Mesenchymal stem cell (in vitro differentiated cells and primary cell): ENCODE measurements around the gene TLK2.
A peak's percentile ranks its signal among the peaks of the same experiment; 100 is the strongest.
"Not testable (repeated sequence)": the region's sequence is repeated elsewhere in the genome, so short reads cannot be mapped to it uniquely, and the experiment has no call there.

ENCODE experiments used
- DNase-seq: peaks from one replicate; pipeline ENCODE4 v3.0.0-alpha.2; 2013
- H2AFZ ChIP-seq: one replicate; pipeline ENCODE4 v1.6.1; 2013; ENCODE audit warnings: low read depth, mild to moderate bottlenecking, control low read depth, inconsistent platforms, low read length, moderate library complexity
- H2AK5ac ChIP-seq: 2 replicates; pipeline ENCODE4 v1.6.1; 2013; ENCODE audit warnings: low read length, moderate library complexity, mild to moderate bottlenecking, inconsistent platforms; ENCODE audit not compliant: severe bottlenecking
- H2BK120ac ChIP-seq: one replicate; pipeline ENCODE4 v1.6.1; 2013; ENCODE audit warnings: low read depth, mild to moderate bottlenecking, inconsistent platforms, low read length, moderate library complexity
- H2BK12ac ChIP-seq, 2 experiments: one replicate each; pipeline ENCODE4 v1.6.1; 2013; ENCODE audit warnings: inconsistent platforms in 2 of 2, low read length in 2 of 2, mild to moderate bottlenecking in 2 of 2, moderate library complexity in 2 of 2, control low read depth in 1 of 2
- H2BK15ac ChIP-seq: one replicate; pipeline ENCODE4 v1.6.1; 2013; ENCODE audit warnings: mild to moderate bottlenecking, low read depth, inconsistent platforms; ENCODE audit not compliant: poor library complexity, severe bottlenecking
- H2BK5ac ChIP-seq: 2 replicates; pipeline ENCODE4 v1.6.1; 2013; ENCODE audit warnings: low read depth, mild to moderate bottlenecking, low read length, control low read depth, inconsistent platforms; ENCODE audit not compliant: poor library complexity, severe bottlenecking
- H3K14ac ChIP-seq, 2 experiments: one replicate each; pipeline ENCODE4 v1.6.1; 2013; ENCODE audit warnings: inconsistent platforms in 2 of 2, low read length in 2 of 2, control low read depth in 1 of 2, mild to moderate bottlenecking in 1 of 2, moderate library complexity in 1 of 2
- H3K18ac ChIP-seq, 2 experiments: one replicate each; pipeline ENCODE4 v1.6.1; 2013; ENCODE audit warnings: inconsistent platforms in 2 of 2, low read length in 2 of 2, control low read depth in 1 of 2, low read depth in 1 of 2, mild to moderate bottlenecking in 1 of 2
- H3K23ac ChIP-seq, 2 experiments: one replicate each; pipeline ENCODE4 v1.6.1; 2013; ENCODE audit warnings: inconsistent platforms in 2 of 2, low read length in 2 of 2, mild to moderate bottlenecking in 2 of 2, moderate library complexity in 2 of 2, control low read depth in 1 of 2
- H3K27ac ChIP-seq: 2 replicates; pipeline ENCODE4 v1.5.1; 2013; ENCODE audit warnings: mild to moderate bottlenecking, moderate library complexity, low read length, control low read depth, inconsistent platforms; ENCODE audit not compliant: poor library complexity, severe bottlenecking
- H3K27me3 ChIP-seq, 2 experiments: 2 replicates each; pipeline versions ENCODE4 v1.6.1 to v1.7.0; 2013; ENCODE audit warnings: low read length in 2 of 2, mild to moderate bottlenecking in 2 of 2, moderate library complexity in 2 of 2, control low read depth in 1 of 2, inconsistent platforms in 1 of 2; ENCODE audit not compliant: control insufficient read depth in 1 of 2, insufficient read depth in 1 of 2
- H3K36me3 ChIP-seq, 2 experiments: 2 replicates each; pipeline versions ENCODE4 v1.6.1 to v1.7.0; 2013; ENCODE audit warnings: low read length in 2 of 2, control low read depth in 1 of 2, inconsistent platforms in 1 of 2, low read depth in 1 of 2, mild to moderate bottlenecking in 1 of 2; ENCODE audit not compliant: insufficient read depth in 2 of 2, control insufficient read depth in 1 of 2
- H3K4ac ChIP-seq, 2 experiments: one replicate each; pipeline ENCODE4 v1.6.1; 2013; ENCODE audit warnings: inconsistent platforms in 2 of 2, low read length in 2 of 2, mild to moderate bottlenecking in 2 of 2, moderate library complexity in 2 of 2, control low read depth in 1 of 2, low read depth in 1 of 2
- H3K4me1 ChIP-seq: 2 replicates; pipeline ENCODE4 v1.6.1; 2013; ENCODE audit warnings: low read depth, low read length, control low read depth; ENCODE audit not compliant: control insufficient read depth, insufficient read depth
- H3K4me2 ChIP-seq: 2 replicates; pipeline ENCODE4 v1.6.1; 2013; ENCODE audit warnings: low read length, mild to moderate bottlenecking, inconsistent platforms; ENCODE audit not compliant: poor library complexity, severe bottlenecking
- H3K4me3 ChIP-seq, 2 experiments: 2 replicates each; pipeline versions ENCODE4 v1.5.1 to v1.7.0; 2013; ENCODE audit warnings: low read length in 2 of 2, mild to moderate bottlenecking in 2 of 2, control low read depth in 1 of 2, low read depth in 1 of 2; ENCODE audit not compliant: insufficient read depth in 1 of 2
- H3K79me1 ChIP-seq: replicated peaks from 2 replicates; pipeline ENCODE4 v1.6.1; 2013; ENCODE audit warnings: mild to moderate bottlenecking, control low read depth, low read length, inconsistent platforms; ENCODE audit not compliant: poor library complexity, severe bottlenecking
- H3K9ac ChIP-seq: 2 replicates; pipeline ENCODE4 v1.7.0; 2013; ENCODE audit warnings: mild to moderate bottlenecking, low read length, moderate library complexity
- H3K9me3 ChIP-seq: 2 replicates; pipeline ENCODE4 v1.7.0; 2013; ENCODE audit warnings: mild to moderate bottlenecking, low read length; ENCODE audit not compliant: control insufficient read depth
- H4K8ac ChIP-seq: one replicate; pipeline ENCODE4 v1.6.1; 2013; ENCODE audit warnings: inconsistent platforms, mild to moderate bottlenecking, low read length, moderate library complexity
- H4K91ac ChIP-seq: one replicate; pipeline ENCODE4 v1.6.1; 2013; ENCODE audit warnings: mild to moderate bottlenecking, low read length, inconsistent platforms
- WGBS: methylation state at CpG from one replicate; pipeline ENCODE4 v1.1.7; 2013; ENCODE audit warnings: mixed read lengths; 5-methylcytosine and 5-hydroxymethylcytosine counted together

Gene TLK2

GRCh38 chr17:62507191-62507836, 28.7 kb downstream of the TLK2 start:
- H3K27ac ChIP-seq, H3K9me3 ChIP-seq, H2BK120ac ChIP-seq, H2AK5ac ChIP-seq, H2BK5ac ChIP-seq, H3K14ac ChIP-seq, H4K91ac ChIP-seq, H3K9ac ChIP-seq, H3K27me3 ChIP-seq, H3K36me3 ChIP-seq, H4K8ac ChIP-seq, H3K4me1 ChIP-seq, H3K4me2 ChIP-seq, H3K79me1 ChIP-seq, H3K4me3 ChIP-seq, H2BK15ac ChIP-seq, H3K18ac ChIP-seq, H3K23ac ChIP-seq, H3K4ac ChIP-seq, H2AFZ ChIP-seq, H2BK12ac ChIP-seq: not testable (repeated sequence)
- WGBS = 78% methylated on average over 4 of the region's 6 CpGs
- DNase-seq = peak; percentile 37

- not testable (repeated sequence) for H2BK5ac ChIP-seq, H2AK5ac ChIP-seq, H3K27me3 ChIP-seq, H3K14ac ChIP-seq, H3K36me3 ChIP-seq, H2BK12ac ChIP-seq, H3K9ac ChIP-seq, H3K4me1 ChIP-seq, H3K4ac ChIP-seq, H3K9me3 ChIP-seq, H2BK120ac ChIP-seq, H3K79me1 ChIP-seq, H2AFZ ChIP-seq, DNase-seq, H4K91ac ChIP-seq, H3K4me2 ChIP-seq, H2BK15ac ChIP-seq, H3K4me3 ChIP-seq, H3K23ac ChIP-seq, H4K8ac ChIP-seq, H3K18ac ChIP-seq, H3K27ac ChIP-seq
- 86% methylated on average over 1 of the region's 3 CpGs for WGBS
Measured at GRCh38 chr17:62510247-62510819, 31.7 kb downstream of the TLK2 start.

GRCh38 chr17:62511014-62511413, 32.4 kb downstream of the TLK2 start:
- H3K4me2 ChIP-seq, H3K27ac ChIP-seq, DNase-seq, H2BK12ac ChIP-seq, H2AFZ ChIP-seq, H3K27me3 ChIP-seq, H3K18ac ChIP-seq, H3K4me3 ChIP-seq, H3K23ac ChIP-seq, H2BK15ac ChIP-seq, H3K36me3 ChIP-seq, H4K8ac ChIP-seq, H3K9ac ChIP-seq, H3K9me3 ChIP-seq, H3K4me1 ChIP-seq, H2BK5ac ChIP-seq, H3K79me1 ChIP-seq, H3K14ac ChIP-seq, H2AK5ac ChIP-seq, H4K91ac ChIP-seq, H2BK120ac ChIP-seq, H3K4ac ChIP-seq: not testable (repeated sequence)
- 100% methylated on average over 2 of the region's 3 CpGs for WGBS

GRCh38 chr17:62516376-62516775, 37.8 kb downstream of the TLK2 start:
- H3K27ac ChIP-seq, H2BK5ac ChIP-seq, H3K9ac ChIP-seq, H2BK15ac ChIP-seq, H2BK120ac ChIP-seq, H3K4me2 ChIP-seq, H3K9me3 ChIP-seq, H3K4ac ChIP-seq, H2AFZ ChIP-seq, H2AK5ac ChIP-seq, H3K79me1 ChIP-seq, H2BK12ac ChIP-seq, H3K18ac ChIP-seq, H3K4me3 ChIP-seq, H3K27me3 ChIP-seq, DNase-seq, H3K23ac ChIP-seq, H4K91ac ChIP-seq, H3K4me1 ChIP-seq, H3K14ac ChIP-seq, H4K8ac ChIP-seq: not testable (repeated sequence)
- peaks cover 4 to 11% of the 10 kb centered on the region in 2 experiments for H3K36me3 ChIP-seq
- over 99% methylated on average over 11 of the region's 11 CpGs for WGBS
